Vagina (tissue), 2 donors: ENCODE data around the gene SLC17A9. TPM values are rescaled to one million over a fixed set of nuclear protein-coding genes. Genes with fewer than 3 reads are reported as not detected.

Source experiments
- DNase-seq, 2 donors: peaks; one replicate each; pipeline ENCODE4 v3.0.0-alpha.2; 2017; ENCODE audit errors: extremely low spot score in 2 of 2
- H3K27ac ChIP-seq: fragments of 200-600 bp; sonication (generic); one replicate; pipeline ENCODE4 v1.5.1; 2019
- H3K27me3 ChIP-seq: fragments of 200-600 bp; sonication (generic); one replicate; pipeline ENCODE4 v1.5.1; 2019
- H3K36me3 ChIP-seq, 2 donors: fragments of 200-600 bp; sonication (generic); one replicate each; pipeline ENCODE4 v1.5.1; 2017 to 2019
- H3K4me1 ChIP-seq: fragments of 200-600 bp; sonication (generic); one replicate; pipeline ENCODE4 v1.5.1; 2019
- H3K4me3 ChIP-seq, 2 donors: fragments of 200-600 bp; sonication (generic); 1 replicate in 1 of 2; 2 replicates in 1 of 2; pipeline ENCODE4 v1.5.1; 2016 to 2019
- H3K9me3 ChIP-seq: fragments of 200-600 bp; sonication (generic); one replicate; pipeline ENCODE4 v1.5.1; 2019
- CTCF ChIP-seq, 3 experiments: fragments of 450-650 bp in 2 of 3; fragments of 200-600 bp in 1 of 3; sonication (generic) in 1 of 3; IDR thresholded peaks; one replicate each; pipeline ENCODE4 v1.5.1; 2017 to 2019; ENCODE audit warnings: antibody characterized with exemption in 3 of 3, mild to moderate bottlenecking in 2 of 3, moderate library complexity in 2 of 3
- POLR2A ChIP-seq, 2 donors: fragments of 450-650 bp; IDR thresholded peaks; one replicate each; pipeline ENCODE4 v1.6.1; 2017; ENCODE audit warnings: antibody characterized with exemption in 2 of 2, mild to moderate bottlenecking in 2 of 2, moderate library complexity in 2 of 2
- POLR2AphosphoS5 ChIP-seq, 2 donors: sonication (generic); formaldehyde crosslinking; IDR thresholded peaks; one replicate each; pipeline ENCODE4 v1.9.0; 2017; ENCODE audit warnings: antibody characterized with exemption in 2 of 2, mild to moderate bottlenecking in 2 of 2, low read depth in 1 of 2; ENCODE audit not compliant: insufficient read depth in 1 of 2
- intact Hi-C: fragments of 100-400 bp; cut with DNase I; formaldehyde crosslinking; loops from one replicate; pipeline ENCODE4 v1.15.1; 2023
- total RNA-seq: library from RNA; depleted of rRNA; stranded (reverse); fragments of >200 nt; gene quantifications from one replicate; pipeline ENCODE4 v1.2.3, GENCODE V29; 2016

The SLC17A9 gene
- total RNA-seq, 1 donor from 2014 or later, result 2.5 TPM

GRCh38 chr20:62990306-62990825, 37.9 kb downstream of the SLC17A9 start:
- Histone ChIP-seq H3K36me3 (no peaks in the 10 kb centered on the region), H3K9me3 (no peaks in the 10 kb centered on the region), H3K4me3 (no peak overlapping the region), H3K27ac (no peak overlapping the region), H3K4me1 (no peaks in the 10 kb centered on the region), H3K27me3 (no peaks in the 10 kb centered on the region)
- intact Hi-C loops, result no loop called here
- TF ChIP-seq POLR2AphosphoS5 (IDR thresholded peaks at IDR 0.05; ENCODE audit: insufficient read depth in 1 of 2, low read depth in 1 of 2) (no peak), CTCF (IDR thresholded peaks at IDR 0.05) (no peak), POLR2A (IDR thresholded peaks at IDR 0.05) (no peak)
- DNase-seq, result no peak

- Histone ChIP-seq H3K36me3 (no peaks in the 10 kb centered on the region), H3K27ac (no peak overlapping the region), H3K4me3 (no peak overlapping the region), H3K4me1 (no peaks in the 10 kb centered on the region), H3K9me3 (no peaks in the 10 kb centered on the region), H3K27me3 (no peaks in the 10 kb centered on the region)
- TF ChIP-seq CTCF (IDR thresholded peaks at IDR 0.05), result no peak
- no peak for TF ChIP-seq POLR2AphosphoS5 (IDR thresholded peaks at IDR 0.05; ENCODE audit: insufficient read depth in 1 of 2, low read depth in 1 of 2)
- no peak for TF ChIP-seq POLR2A (IDR thresholded peaks at IDR 0.05)
- intact Hi-C loops, result no loop called here
- DNase-seq, result no peak
These were observed 38.8 kb downstream of the SLC17A9 start for GRCh38 chr20:62991196-62991807.

- DNase-seq, result no peak
- intact Hi-C loops, result no loop called here
- Histone ChIP-seq H3K9me3 (no peaks in the 10 kb centered on the region), H3K4me3 (no peak overlapping the region), H3K27ac (no peak overlapping the region), H3K36me3 (no peaks in the 10 kb centered on the region), H3K4me1 (no peaks in the 10 kb centered on the region), H3K27me3 (no peaks in the 10 kb centered on the region)
- no peak for TF ChIP-seq POLR2AphosphoS5 (IDR thresholded peaks at IDR 0.05; ENCODE audit: insufficient read depth in 1 of 2, low read depth in 1 of 2)
- no peak for TF ChIP-seq POLR2A (IDR thresholded peaks at IDR 0.05)
- no peak for TF ChIP-seq CTCF (IDR thresholded peaks at IDR 0.05)
These were observed 39.4 kb downstream of the SLC17A9 start for GRCh38 chr20:62991863-62992262.

GRCh38 chr20:62993856-62994494, 41.5 kb downstream of the SLC17A9 start:
- TF ChIP-seq POLR2AphosphoS5 (IDR thresholded peaks at IDR 0.05; ENCODE audit: insufficient read depth in 1 of 2, low read depth in 1 of 2) (no peak), POLR2A (IDR thresholded peaks at IDR 0.05) (no peak), CTCF (IDR thresholded peaks at IDR 0.05) (no peak)
- no peaks in the 10 kb centered on the region for H3K36me3 ChIP-seq
- no peak overlapping the region for H3K4me3 ChIP-seq
- no peak overlapping the region for H3K27ac ChIP-seq
- DNase-seq, result no peak
- H3K9me3 ChIP-seq, result no peaks in the 10 kb centered on the region
- no peaks in the 10 kb centered on the region for H3K4me1 ChIP-seq
- H3K27me3 ChIP-seq, result no peaks in the 10 kb centered on the region
- intact Hi-C loops, result no loop called here

- H3K4me3 ChIP-seq, result no peak overlapping the region
- H3K9me3 ChIP-seq, result no peaks in the 10 kb centered on the region
- DNase-seq, result no peak
- H3K4me1 ChIP-seq, result no peaks in the 10 kb centered on the region
- no peak overlapping the region for H3K27ac ChIP-seq
- intact Hi-C loops, result no loop called here
- no peaks in the 10 kb centered on the region for H3K36me3 ChIP-seq
- H3K27me3 ChIP-seq, result no peaks in the 10 kb centered on the region
- TF ChIP-seq POLR2AphosphoS5 (IDR thresholded peaks at IDR 0.05; ENCODE audit: insufficient read depth in 1 of 2, low read depth in 1 of 2) (no peak), POLR2A (IDR thresholded peaks at IDR 0.05) (no peak), CTCF (IDR thresholded peaks at IDR 0.05) (no peak)
These were observed 42.4 kb downstream of the SLC17A9 start for GRCh38 chr20:62994869-62995281.
